SK-N-MC (cell line): Measurements from ENCODE around the gene TM7SF2.

Source experiments
- EZH2 ChIP-seq: fragments of 200-600 bp; sonication (generic); IDR thresholded peaks from one replicate; pipeline ENCODE4 v1.6.1; 2017; ENCODE audit warnings: antibody characterized with exemption
- POLR2AphosphoS5 ChIP-seq: IDR thresholded peaks from 2 replicates; pipeline ENCODE4 v1.6.1; 2012; ENCODE audit warnings: mild to moderate bottlenecking, low read depth, low read length, borderline replicate concordance

- TF ChIP-seq POLR2AphosphoS5 (no peak), EZH2 (no peak)
Measured at GRCh38 chr11:65157336-65157735, 45.7 kb downstream of the TM7SF2 start.
